GF-D8 (cell line): ENCODE measurements around the gene PAX7.

Experiments
- DNase-seq: peaks from one replicate; lab custom pipeline; 2025; lab: John Stamatoyannopoulos, UW

PAX7 gene

GRCh38 chr1:18796950-18797349 is 166.3 kb downstream of the PAX7 start:
- no peak for DNase-seq
